MM.1S (cell line): Measurements from ENCODE around the gene ZNF408.

Experiments used
- CTCF ChIP-seq: fragments of 300-600 bp; sonication (generic); IDR thresholded peaks from 2 replicates; pipeline ENCODE4 v1.5.1; 2016; ENCODE audit warnings: antibody characterized with exemption, low read length, mixed read lengths
- EZH2 ChIP-seq: fragments of 300-600 bp; sonication (generic); optimal IDR thresholded peaks from 2 replicates; pipeline ENCODE3; 2017; ENCODE audit warnings: low read depth, mild to moderate bottlenecking, antibody characterized with exemption, low read length, mixed read lengths
- EZH2phosphoT487 ChIP-seq: fragments of 300-600 bp; sonication (generic); IDR thresholded peaks from 2 replicates; pipeline ENCODE4 v1.6.1; 2018; ENCODE audit warnings: antibody characterized with exemption, low read length

DNA sequence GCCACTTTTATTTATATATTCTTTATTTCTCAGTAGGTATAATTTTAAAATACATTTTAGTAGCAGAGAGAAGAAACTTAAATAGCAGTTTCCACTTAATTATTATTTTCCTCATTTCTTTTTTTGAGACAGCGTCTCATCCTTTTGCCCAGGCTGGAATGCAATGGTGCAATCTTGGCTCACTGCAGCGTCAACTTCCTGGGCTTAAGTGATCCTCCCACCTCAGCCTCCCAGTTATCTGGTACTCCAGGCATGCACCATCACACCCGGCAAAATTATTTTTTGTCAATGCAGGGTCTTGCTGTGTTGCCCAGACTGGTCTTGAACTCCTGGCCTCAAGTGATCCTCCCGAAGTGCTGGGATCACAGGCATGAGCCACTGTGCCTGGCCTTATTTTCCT is 45.2 kb upstream of the ZNF408 start:
- TF ChIP-seq CTCF (no peak), EZH2 (no peak), EZH2phosphoT487 (no peak)
